Fibroblast of upper back skin (primary cell): ENCODE measurements around the gene NR2E3.
"Not testable (repeated sequence)": the region's sequence is repeated elsewhere in the genome, so short reads cannot be mapped to it uniquely, and the experiment has no call there.

Experiments
- DNase-seq: peaks from one replicate; pipeline ENCODE4 v3.0.0-alpha.2; 2013

The NR2E3 gene

GRCh38 chr15:71820127-71820526, 9.8 kb downstream of the NR2E3 start:
- no peak for DNase-seq

GRCh38 chr15:71821547-71822129, 11.3 kb downstream of the NR2E3 start:
- DNase-seq: no peak

- DNase-seq: no peak
These were observed 12.7 kb downstream of the NR2E3 start for GRCh38 chr15:71822890-71823630.

- no peak for DNase-seq
These were observed 13.4 kb downstream of the NR2E3 start for GRCh38 chr15:71823801-71824200.

GRCh38 chr15:71825021-71825730, 14.8 kb downstream of the NR2E3 start:
- no peak for DNase-seq

GRCh38 chr15:71826196-71826595, 15.8 kb downstream of the NR2E3 start:
- DNase-seq: no peak

GRCh38 chr15:71830981-71831380, 20.6 kb downstream of the NR2E3 start:
- DNase-seq: no peak

- no peak for DNase-seq
These were observed 31.2 kb downstream of the NR2E3 start for GRCh38 chr15:71841563-71841962.

GRCh38 chr15:71844916-71845315, 34.6 kb downstream of the NR2E3 start:
- no peak for DNase-seq

- no peak for DNase-seq
These were observed 43.2 kb downstream of the NR2E3 start for GRCh38 chr15:71853543-71853942.

- not testable (repeated sequence) for DNase-seq
These were observed 47.9 kb downstream of the NR2E3 start for GRCh38 chr15:71858232-71858631.
